Hematopoietic multipotent progenitor cell treated with erythropoietin and hydrocortisone succinate and interleukin-3 and kit ligand, for 8 days (in vitro differentiated cells): ENCODE measurements around the gene THOP1.
"Not testable (repeated sequence)": the region's sequence is repeated elsewhere in the genome, so short reads cannot be mapped to it uniquely, and the experiment has no call there.

Experiments
- DNase-seq: peaks from one replicate; pipeline ENCODE4 v3.0.0-alpha.2; 2015

The THOP1 gene

DNA sequence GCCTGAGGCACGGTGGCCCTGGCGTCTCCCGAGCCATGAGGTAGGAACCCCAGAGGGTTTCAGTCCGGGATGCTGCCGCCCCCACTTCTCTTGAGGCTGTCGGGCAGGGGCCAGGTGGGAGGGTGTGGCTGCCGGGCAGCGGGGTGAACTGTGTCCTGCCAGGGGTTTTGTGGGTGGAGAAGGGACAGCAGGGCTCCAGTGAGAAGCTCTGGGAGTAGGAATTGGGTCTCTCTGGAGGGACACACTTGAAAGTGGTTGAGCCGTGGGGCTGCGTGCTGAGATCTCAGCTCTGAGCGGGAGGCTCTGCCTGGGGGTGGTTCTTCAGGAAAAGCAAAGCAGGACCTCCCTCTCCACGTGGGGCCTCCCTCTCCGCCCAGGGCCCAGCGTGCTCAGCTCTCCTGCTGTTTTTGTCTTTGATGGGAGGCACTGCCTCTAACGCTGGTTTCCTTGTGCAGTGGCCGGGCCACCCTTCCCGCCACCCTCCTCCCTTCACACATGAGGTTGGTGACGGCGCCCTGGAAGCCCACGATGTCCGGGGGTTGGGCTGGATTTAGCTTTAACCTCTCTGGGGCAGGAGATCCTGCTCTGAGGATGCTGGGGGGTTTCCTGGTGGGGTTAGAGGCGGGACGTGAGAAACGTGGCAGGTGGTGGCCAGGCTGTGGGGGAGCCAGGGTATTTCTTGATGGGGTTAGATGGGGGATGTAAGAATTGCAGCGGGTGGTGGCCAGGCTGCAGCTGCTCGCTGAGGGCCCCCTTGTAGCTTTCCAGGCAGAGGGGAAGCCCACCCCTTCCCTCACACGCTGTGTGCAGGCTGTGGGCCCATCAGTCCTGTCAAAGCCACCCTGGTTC is 19.1 kb downstream of the THOP1 start:
- DNase-seq: no peak

DNA sequence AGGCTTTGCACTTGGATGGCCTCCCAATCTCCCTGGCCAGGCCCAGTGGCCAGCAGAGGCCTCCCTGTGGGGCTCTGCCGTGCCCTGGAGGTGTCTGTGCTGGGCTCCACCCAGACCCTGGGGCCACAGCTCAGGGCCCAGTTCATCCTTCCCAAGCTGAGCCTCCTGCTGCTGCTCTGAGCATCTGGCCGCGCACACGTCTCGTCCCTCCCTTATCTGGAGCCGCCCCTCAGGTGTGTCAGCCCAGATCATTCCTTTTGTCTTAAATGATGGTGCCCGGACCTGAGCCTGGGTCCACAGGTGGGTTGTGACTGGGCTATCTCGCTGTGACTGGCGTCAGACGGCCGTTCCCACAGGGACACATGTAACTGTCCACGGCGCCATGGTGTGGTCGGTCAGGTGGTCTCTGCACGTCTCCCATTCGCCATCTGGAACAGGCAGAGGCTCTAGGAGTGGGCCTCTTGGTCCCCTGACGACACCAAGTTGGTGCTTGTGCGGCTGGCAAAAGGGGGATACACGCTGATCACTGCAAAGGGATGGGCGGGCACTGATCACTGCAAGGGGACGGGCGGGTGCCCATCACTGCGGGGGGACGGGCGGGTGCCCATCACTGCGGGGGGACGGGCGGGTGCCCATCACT is 20.1 kb downstream of the THOP1 start:
- DNase-seq: no peak

DNA sequence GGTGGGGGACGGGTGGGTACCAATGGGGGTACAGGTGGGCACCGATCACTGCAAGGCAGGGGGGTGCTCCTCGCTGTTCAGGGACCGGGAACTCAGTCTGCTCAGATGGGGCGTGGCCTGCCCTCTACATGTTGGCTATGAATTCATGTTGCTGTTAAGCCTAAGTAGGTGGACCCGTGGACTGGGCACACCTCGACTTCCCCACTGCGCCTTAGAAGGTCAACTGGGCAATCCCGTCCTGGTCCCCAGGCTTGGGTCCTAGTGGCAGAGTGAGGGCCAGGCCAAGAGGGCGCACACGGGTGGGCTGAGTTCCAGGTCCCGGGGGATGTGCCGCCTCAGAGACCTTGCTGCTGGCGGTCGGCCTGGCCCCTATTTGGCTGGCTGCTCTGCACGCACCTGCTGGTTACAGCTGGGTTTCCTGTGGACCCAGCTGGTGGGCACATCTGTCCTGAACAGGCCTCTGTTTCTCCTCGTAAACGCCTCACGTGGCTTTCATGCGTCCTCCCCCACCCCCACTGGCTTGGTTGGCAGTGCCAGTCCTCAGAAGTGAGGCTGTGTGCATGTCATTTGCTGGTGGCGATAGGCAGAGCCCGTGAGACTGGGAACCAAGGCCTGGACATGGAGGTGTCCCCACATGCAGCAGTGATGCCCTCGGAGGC is 20.8 kb downstream of the THOP1 start:
- DNase-seq: no peak

DNA sequence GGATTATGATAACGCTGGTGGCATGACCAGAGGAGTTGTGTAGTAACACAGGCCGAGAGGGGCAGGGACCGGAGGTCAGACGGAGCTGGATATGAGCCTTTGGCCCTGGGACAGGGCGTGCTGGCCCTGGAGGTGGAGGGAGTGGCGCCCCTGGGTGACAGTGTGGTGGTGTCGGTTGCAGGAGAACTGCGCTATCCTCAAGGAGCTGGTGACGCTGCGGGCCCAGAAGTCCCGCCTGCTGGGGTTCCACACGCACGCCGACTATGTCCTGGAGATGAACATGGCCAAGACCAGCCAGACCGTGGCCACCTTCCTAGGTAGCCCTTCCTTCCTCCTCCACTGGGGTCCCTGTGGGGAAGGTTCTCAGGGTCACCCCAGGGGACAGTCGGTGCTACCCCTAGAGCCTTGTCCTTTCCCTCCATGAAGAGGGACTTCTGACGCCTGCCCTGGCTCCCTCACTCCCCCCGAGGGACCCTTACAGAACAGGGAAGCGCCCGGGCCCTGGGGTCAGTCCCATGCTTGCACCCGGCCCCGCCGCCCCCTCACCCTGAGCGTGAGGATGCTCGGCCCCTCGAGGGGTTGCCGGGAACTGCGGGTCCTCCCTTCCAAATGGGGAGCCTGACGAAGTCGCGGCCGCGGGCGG is 21.6 kb downstream of the THOP1 start:
- DNase-seq: no peak

DNA sequence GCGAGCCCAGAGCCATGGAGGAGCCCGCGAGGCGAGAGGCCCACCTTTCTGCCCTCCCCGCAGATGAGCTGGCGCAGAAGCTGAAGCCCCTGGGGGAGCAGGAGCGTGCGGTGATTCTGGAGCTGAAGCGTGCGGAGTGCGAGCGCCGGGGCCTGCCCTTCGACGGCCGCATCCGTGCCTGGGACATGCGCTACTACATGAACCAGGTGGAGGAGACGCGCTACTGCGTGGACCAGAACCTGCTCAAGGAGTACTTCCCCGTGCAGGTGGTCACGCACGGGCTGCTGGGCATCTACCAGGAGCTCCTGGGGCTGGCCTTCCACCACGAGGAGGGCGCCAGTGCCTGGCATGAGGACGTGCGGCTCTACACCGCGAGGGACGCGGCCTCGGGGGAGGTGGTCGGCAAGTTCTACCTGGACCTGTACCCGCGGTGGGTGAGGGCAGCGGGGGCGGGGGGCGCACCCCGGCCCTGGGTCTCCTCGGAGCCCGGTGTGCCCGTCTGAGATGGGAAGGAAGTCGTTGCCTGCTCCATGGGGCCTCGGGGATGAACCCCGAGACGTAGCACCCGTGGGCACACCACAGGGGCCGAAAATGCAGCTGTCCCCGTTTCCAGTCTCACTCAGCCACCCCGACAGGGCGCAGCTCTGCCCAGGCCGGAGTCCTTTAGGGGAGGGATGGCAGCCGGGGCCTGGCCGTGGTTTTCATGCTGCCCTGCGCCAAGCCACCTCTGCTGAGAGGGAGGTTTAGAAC is 22.3 kb downstream of the THOP1 start:
- no peak for DNase-seq

DNA sequence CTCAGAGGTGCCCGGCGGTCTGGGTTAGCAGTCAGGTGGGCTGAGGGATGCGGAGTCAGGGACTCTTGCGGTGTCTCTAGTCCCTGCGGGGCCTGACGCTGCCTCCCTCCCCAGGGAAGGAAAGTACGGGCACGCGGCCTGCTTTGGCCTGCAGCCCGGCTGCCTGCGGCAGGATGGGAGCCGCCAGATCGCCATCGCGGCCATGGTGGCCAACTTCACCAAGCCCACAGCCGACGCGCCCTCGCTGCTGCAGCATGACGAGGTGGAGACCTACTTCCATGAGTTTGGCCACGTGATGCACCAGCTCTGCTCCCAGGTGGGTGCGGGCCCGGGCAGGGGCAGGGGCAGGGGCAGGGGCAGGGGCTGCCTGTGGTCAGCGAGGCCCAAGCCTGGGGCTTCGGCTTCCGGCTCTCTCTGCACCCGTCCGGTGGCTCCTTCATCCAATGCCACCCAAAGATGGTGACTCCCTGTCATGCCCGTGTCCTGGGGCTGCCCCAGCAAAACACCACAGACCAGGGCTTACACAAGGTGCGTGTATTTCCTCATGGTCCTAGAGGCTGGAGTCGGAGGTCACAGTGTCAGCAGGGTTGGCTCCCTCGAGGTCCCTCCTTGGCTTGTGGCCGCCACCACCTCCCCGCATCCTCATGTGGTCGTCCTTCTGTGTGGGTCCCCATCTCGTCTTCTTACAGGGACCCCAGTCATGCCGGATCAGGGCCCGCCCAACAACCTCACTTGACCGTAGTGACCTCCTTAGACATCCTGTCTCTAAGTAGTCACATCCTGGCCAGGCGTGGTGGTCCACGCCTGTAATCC is 23.0 kb downstream of the THOP1 start:
- no peak for DNase-seq

DNA sequence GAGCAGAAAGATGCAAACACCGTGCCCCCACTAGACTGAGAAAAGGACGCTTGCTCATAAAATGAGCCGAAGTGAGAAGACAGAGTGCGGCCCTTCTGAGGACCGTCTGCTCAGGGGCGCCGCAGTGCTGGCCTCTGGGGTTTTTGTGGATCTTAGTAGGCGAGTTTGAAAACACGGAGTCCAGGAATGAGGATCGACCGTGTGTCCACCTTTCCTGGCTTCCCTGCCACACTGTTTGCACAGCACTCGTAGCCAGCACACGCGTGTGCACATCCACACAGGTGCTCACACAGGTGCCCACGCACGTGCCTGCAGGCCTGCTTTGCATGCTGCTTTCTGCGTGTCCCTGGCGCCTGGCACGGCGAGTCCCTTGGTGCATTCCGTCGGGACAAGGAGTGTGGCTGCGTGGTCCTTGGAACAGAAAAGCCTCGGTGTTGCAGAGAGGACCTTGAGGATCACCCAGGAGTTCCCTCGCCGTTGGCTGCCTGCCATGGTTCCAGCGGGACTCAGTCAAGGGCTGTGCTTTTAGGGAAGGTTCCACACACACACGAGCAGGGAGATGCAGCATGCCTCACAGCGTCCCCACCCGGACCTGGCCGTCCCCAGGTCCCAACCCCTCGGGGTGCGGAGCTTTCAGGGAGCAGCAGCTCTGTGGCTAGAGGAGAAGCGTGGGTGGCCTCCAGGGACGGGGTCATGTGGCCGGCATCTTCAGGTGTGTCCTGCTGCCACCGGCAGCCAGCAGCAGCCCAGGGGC is 24.3 kb downstream of the THOP1 start:
- DNase-seq: no peak

DNA sequence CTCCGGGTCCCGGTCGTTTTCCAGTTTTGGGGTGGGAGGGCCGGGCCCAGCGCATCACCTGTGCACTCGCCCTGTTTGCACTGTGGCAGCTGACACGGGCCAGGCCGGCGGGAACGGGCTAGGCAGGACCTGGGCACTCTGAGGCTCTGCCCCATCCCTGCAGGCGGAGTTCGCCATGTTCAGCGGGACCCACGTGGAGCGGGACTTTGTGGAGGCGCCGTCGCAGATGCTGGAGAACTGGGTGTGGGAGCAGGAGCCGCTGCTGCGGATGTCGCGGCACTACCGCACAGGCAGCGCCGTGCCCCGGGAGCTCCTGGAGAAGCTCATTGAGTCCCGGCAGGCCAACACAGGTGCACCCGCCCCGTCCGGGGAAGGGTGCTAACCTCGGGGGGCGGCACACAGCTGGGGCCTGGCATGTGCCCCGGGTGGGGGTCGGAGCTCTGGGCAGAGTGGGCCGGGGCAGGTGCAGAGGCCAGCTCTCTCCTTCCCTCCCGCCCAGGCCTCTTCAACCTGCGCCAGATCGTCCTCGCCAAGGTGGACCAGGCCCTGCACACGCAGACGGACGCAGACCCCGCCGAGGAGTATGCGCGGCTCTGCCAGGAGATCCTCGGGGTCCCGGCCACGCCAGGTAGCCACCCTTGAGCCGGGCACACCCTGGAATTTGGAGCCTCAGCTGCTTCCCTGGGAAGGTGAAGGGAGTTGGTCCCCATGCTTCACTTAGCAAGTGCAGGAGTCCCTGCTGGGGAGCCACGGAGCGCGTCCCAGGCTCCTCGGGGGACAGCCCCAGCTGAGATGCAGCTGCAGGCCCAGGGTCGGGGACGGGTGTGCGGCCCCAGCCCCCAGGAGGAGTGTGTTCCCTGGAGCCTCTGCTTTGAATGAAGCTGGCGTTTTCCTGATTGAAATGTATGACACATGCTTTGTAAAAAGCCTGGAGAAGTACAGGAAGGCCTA is 25.1 kb downstream of the THOP1 start:
- no peak for DNase-seq

DNA sequence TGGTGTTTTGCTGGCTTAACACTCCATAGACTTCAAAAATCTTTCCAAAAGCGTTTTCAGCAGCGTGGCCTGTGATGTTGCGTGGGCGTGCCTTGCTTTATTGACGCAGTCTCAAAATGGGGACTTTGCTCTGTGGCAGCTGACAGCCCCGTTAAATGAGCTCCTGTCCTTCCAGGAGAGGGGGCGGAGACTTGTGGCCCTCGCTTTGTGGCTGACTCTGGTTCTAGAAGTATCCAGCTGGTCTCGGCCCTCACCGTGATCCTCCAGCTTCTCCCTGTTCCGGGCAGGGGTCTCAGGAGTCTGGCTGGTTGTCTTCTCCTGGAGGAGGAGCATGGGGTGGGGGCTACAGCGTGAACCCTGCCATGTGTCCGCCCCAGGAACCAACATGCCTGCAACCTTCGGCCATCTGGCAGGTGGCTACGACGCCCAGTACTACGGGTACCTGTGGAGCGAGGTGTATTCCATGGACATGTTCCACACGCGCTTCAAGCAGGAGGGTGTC is 26.0 kb downstream of the THOP1 start:
- no peak for DNase-seq

DNA sequence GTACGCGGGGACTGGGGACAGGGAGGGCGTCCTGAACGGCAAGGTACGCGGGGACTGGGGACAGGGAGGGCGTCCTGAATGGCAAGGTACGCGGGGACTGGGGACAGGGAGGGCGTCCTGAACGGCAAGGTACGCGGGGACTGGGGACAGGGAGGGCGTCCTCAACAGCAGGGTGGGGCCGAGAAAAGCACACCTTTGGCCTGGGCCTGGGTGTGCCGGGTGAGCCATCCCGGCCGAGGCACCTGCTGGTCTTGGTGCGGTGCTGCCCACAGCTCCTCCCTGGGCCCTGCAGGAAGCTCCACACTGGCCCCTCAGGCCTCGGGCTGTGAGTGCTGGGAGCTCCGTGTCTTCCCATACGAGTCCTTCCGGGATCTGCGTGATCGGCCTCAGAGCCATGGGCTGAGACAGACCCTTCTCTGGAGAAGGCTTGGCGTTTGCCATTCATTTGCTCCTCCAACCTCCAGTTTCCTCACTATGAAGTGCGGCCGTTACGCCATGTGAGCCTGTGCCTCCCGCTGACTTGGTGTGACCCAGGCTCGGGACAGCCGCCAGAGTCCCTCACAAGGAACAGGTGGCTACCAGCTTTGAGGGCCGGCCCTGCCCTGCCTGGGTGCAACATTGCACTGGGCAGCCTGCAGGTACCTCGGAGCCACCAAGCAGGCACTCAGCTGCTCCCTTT is 26.6 kb downstream of the THOP1 start:
- no peak for DNase-seq

DNA sequence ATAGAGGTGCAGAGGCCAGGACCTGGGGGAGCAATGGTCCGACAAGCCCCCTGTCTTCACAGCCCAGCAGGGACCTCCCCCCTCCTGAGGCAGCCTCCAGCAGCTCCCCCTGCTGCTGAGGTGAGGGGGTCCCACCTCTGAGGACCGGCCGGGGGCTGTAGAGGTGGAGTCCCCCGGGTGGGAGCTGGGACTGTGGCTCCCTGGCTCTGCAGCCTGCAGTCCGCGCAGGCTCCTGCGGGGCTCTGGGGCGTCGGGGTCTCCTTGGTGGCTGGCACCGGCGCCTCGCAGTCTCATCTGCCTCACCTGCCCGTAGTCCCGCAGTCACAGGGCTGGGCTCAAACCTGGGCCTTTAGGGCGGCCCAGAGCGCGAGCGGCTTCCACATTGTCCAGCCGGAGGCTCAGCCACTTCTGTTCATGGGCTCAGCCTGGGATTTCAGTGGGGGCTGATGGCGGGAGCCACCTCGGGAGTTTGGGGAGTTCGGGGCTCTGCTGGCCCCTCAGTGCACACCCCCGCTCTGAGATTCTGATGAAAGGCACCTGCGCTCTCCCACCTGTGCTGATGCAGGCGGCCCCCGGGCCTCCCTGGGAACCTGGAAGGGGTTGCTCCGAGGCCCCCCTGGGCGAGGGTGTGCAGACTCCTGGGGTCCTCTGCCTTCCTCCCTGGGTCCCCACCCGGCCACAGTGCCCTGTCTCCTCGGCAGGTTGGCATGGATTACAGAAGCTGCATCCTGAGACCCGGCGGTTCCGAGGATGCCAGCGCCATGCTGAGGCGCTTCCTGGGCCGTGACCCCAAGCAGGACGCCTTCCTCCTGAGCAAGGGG is 27.3 kb downstream of the THOP1 start:
- no peak for DNase-seq

DNA sequence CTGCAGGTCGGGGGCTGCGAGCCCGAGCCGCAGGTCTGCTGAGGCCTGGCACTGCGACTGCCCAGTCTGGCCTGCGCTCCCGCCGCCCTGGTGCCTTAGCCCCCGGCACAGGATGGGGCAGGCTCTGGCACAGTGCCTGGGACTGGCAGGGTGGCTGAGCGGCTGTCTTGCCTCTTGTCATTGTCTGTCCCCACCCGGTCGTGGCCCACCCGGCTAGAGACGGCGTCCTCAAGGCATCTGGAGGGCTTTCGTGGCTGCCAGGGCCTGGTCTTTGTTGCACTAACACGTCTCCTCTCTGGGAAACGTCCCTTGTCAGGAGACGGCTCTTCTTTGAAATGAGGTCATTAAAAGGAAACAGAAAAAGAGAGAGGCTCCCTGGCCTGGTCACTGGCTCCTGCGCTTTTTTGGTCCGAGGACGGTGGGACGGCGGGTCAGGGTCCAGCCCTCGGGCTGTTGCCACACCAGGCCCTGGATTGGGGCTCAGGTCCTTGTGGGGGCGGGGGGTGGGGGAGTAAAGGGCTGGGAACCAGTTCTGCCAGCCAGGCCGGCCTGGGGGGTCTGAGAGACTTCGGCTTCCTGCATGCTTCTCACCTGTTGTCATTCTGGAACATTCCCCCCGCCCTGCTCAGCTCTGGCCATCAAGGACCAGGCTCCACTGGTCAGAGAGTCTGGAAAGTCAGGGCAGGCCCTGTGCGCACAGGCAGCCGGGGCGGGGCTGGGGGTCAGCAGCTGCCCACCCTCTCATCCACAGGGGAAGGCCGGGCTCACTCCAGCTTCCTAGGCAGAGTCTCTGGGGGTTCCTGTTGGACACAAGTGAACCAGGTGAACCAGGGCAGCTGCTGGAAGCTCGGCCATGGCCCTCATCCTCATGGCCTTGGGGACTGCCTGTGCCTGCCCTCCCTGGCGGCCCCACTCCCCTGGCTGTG is 28.2 kb downstream of the THOP1 start:
- DNase-seq: no peak

DNA sequence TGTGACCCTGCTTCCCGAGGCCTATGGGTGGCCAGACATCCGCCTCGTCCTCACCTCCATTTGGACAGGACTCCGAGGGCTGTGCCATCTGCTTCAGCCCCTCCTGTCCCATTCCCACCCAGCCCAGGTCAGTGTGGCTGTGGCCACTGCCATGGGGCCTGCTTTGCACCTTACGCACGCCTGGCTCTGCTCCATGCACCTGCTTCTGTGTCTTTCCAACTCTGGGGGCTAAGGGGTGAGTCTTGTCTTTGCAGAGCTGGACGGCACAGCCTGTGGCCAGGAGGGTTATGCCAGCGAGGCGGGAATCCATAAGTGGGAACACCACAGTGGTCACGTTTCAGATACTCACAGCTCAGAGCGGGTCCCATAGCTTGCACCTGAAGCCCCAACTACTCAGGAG is 29.1 kb downstream of the THOP1 start:
- DNase-seq: no peak

DNA sequence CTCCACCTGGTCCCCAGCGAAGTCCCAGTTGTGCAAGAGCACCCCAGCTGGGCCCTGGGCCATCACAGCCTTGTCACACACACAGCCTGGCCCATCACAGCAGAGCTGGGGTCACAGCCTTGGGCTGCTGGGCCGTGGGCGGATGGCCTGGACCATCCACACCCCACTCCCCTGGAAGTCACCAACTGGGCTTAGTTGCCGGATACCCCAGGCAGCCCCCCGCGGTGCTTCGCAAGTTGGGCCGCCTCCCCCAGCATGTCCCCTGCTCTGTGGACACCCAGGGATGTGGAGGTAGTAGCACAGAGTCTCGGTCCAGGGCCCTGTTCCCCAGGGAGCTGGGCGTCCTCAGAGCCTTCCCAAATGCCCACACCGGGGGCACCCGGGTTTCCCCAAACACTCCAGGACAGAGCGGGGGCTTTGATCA is 29.9 kb downstream of the THOP1 start:
- no peak for DNase-seq

DNA sequence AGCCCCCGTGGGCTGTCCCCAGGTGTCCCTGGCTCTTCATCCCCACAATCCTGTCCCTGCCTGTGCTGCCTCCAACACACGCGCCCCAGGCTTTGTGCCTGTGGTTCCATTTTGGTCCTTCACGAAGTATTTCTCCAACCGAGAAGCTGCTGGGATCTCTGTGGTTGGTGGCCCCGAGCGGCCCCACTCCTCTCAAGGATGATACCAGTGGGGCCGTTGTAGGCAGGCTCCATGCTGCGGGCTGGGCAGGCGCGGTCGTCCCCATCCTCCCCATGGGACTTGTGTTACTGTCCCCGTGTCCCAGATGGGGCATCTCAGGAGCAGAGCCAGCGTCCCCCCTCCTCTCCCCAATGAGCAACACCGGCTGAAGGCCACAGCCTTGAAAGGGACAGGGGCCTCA is 30.6 kb downstream of the THOP1 start:
- no peak for DNase-seq

DNA sequence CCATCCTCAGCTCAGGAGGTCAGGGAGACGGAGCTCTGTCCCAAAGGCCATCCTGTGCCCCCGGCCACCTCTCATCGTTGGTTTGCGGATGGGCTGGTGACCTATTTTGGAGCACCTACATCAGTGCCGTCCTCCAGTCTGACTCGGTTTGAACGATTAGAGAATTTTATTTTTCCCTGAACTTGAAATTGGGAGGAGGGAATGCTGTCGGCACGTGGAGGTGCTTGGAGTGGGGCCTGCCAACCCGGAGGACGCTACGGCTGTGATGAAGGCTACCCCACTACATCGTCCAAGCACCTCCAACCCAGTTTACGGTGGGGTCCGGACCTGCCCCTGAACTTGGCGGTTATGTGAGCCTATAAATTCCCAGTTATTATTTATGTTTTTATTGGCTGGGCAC is 31.3 kb downstream of the THOP1 start:
- no peak for DNase-seq

DNA sequence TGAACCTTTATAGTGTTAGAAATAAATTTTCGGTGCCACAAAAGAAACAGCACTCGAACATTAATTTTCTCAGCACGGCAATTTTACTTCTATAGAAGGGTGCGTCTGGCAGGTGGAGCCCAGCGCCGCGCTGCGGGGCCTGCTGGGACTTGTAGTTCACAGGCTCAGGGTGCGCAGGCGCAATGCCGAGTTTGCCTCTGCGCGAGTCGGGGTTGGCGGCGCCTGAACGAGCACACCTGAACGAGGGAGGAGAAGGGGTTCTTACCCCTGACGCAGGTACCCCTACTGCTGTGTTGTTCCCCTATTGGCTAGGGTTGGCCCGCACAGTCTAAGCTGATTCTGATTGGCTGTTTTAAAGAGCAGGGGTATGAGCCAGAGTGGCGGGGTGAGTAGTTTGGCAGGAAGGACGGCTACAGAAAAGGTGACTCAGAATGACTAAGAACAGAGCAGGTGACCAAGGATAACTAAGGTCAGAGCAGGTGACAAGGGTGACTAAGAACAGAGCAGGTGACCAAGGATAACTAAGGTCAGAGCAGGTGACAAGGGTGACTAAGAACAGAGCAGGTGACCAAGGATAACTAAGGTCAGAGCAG is 32.0 kb downstream of the THOP1 start:
- DNase-seq: not testable (repeated sequence)
